COLO829 (cell line): ENCODE measurements around the gene HLF.

ENCODE experiments used
- DNase-seq: peaks from one replicate; pipeline ENCODE4 v3.0.0; 2012; ENCODE audit warnings: low spot score

The HLF gene

GRCh38 chr17:55363033-55363432 lies 98.3 kb downstream of the HLF start:
- DNase-seq = no peak

- DNase-seq = no peak
These were observed 101.3 kb downstream of the HLF start for GRCh38 chr17:55366020-55366481.

GRCh38 chr17:55368706-55369105 lies 103.9 kb downstream of the HLF start:
- DNase-seq = no peak
